ENCODE data around the gene STX7. TPM values are rescaled to one million over a fixed set of nuclear protein-coding genes. Genes with fewer than 3 reads are reported as not detected.

The STX7 gene
- total RNA-seq, 2 donors from 2014 or later: 13.5 to 24.6 TPM

DNA sequence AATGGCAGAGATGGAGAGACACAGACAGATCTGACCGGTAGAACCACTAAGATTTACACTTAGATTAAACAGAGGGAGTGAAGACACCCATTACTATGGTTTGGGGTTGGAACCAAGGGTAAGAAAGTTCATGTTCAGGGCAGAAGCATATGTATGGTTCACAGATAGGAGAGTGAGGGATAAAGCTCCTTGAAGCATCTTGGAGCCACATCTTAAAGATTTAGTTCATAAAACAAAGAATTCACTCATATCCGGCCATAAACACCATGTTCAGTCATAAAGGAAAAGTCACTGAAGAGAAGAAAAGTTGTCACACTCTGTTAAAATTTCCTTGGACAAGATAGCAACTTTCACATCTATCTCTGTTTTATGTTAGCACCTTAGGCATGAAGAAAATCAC lies 18.0 kb downstream of the STX7 start:
- H3K9me3 ChIP-seq: no peaks in the 10 kb centered on the region
- 88 to 89% methylated on average over 2 of the region's 2 CpGs for WGBS, 2 donors
- no peak for DNase-seq
- ATAC-seq: no peak
- H3K27me3 ChIP-seq: no peaks in the 10 kb centered on the region
- H3K4me1 ChIP-seq: peaks cover 15% of the 10 kb centered on the region
- no peak overlapping the region for H3K4me3 ChIP-seq
- no peak overlapping the region for H3K27ac ChIP-seq
- intact Hi-C loops (cut with DNase I): no loop called here
- TF ChIP-seq, protein P1, sequence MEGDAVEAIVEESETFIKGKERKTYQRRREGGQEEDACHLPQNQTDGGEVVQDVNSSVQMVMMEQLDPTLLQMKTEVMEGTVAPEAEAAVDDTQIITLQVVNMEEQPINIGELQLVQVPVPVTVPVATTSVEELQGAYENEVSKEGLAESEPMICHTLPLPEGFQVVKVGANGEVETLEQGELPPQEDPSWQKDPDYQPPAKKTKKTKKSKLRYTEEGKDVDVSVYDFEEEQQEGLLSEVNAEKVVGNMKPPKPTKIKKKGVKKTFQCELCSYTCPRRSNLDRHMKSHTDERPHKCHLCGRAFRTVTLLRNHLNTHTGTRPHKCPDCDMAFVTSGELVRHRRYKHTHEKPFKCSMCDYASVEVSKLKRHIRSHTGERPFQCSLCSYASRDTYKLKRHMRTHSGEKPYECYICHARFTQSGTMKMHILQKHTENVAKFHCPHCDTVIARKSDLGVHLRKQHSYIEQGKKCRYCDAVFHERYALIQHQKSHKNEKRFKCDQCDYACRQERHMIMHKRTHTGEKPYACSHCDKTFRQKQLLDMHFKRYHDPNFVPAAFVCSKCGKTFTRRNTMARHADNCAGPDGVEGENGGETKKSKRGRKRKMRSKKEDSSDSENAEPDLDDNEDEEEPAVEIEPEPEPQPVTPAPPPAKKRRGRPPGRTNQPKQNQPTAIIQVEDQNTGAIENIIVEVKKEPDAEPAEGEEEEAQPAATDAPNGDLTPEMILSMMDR (IDR thresholded peaks at IDR 0.05): no peak
- no peak for TF ChIP-seq POLR2A (IDR thresholded peaks at IDR 0.05)
- no peaks in the 10 kb centered on the region for H3K36me3 ChIP-seq (replicated peaks in 1 of 2; ENCODE audit: insufficient read depth in 1 of 2, low read depth in 2 of 2)

DNA sequence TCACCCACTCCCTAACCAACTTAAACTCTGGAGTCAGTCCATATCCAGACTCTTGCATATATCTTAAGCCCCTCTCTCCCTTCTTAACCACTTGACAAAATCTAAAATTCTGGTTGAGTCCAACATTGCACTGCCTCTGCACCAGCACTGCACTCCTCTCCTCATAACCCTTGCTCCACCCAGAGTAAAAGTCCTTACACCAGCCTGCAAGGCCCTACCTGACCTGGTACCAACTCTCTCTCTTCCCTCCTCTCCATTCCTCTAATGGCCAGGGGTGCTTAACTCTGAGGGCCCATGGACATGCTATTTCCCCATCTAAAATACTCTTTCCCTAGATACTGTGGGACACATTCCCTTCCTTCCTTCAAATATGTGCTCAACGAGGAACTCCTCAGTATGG lies 21.0 kb downstream of the STX7 start:
- no peak for ATAC-seq
- Histone ChIP-seq H3K36me3 (replicated peaks in 1 of 2; ENCODE audit: insufficient read depth in 1 of 2, low read depth in 2 of 2) (no peaks in the 10 kb centered on the region), H3K9me3 (no peaks in the 10 kb centered on the region), H3K27ac (no peak overlapping the region), H3K27me3 (no peaks in the 10 kb centered on the region), H3K4me1 (peaks cover 15% of the 10 kb centered on the region), H3K4me3 (no peak overlapping the region)
- intact Hi-C loops (cut with DNase I): no loop called here
- no peak for TF ChIP-seq POLR2A (IDR thresholded peaks at IDR 0.05)
- TF ChIP-seq, protein P1 (IDR thresholded peaks at IDR 0.05): no peak
- no peak for DNase-seq
- 86 to 93% methylated on average over 1 of the region's 1 CpG for WGBS, 2 donors

DNA sequence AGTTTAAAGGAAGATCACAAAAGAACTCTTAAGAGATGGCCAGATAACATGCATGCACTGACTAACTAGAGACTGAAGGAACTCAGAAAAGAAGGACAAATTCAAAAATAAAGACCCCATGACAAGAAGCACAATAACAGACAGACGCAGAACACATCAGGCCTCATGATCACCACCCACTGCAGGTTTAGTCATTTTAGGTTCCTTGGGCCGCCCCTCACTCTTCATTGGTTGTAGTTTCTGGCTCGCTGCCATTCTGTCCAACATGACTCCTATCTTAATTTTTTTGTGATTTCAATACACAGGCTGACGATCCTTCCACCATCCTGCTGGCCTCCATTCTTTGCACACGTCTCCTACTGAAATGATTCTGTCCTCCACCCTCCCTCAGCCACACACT lies 21.6 kb downstream of the STX7 start:
- ATAC-seq (no peak), DNase-seq (peak in 3 of 4 donors; percentile 21 to 37 (median 33))
- no peaks in the 10 kb centered on the region for H3K9me3 ChIP-seq
- H3K36me3 ChIP-seq (replicated peaks in 1 of 2; ENCODE audit: insufficient read depth in 1 of 2, low read depth in 2 of 2): no peaks in the 10 kb centered on the region
- TF ChIP-seq, protein P1 (IDR thresholded peaks at IDR 0.05): no peak
- no peak for TF ChIP-seq POLR2A (IDR thresholded peaks at IDR 0.05)
- H3K27me3 ChIP-seq: no peaks in the 10 kb centered on the region
- no peak overlapping the region for H3K27ac ChIP-seq
- H3K4me3 ChIP-seq: no peak overlapping the region
- intact Hi-C loops (cut with DNase I): no loop called here
- WGBS, 2 donors: 79% methylated on average over 5 of the region's 5 CpGs
- peaks cover 9% of the 10 kb centered on the region for H3K4me1 ChIP-seq

DNA sequence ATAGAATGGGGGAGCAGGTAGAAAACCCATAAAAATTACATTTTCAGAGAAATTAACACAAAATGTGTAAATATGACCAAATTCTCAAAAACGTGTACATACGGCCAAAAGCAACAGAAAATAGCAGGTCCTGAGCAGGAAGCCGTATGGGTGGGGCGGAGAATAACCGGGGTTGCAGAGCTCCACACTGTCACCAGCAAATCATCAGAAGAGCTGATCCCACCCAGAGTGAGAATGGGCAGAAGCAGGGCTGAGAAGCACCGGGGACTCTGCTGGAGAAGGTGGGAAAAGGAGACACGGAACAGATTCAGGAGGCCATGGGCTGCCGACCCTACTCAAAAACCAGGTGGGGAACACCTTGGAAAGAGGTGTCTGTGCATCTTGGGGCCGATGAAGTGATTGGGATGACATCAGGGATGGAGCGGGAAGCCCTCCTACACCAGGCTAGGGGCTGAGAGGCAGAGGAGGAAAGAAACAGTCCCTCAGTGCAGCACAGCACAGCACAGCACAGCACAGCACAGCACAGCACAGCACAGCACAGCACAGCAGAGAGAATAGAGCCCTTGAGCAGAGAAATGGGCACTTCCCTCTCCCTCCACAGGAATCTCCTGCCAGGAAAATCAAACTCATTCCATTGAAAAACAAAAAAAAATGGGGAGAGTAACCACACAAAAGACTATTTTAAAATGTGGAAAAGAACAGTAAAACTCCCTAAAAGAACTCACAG lies 22.3 kb downstream of the STX7 start:
- Histone ChIP-seq H3K4me1 (peaks cover 8% of the 10 kb centered on the region), H3K9me3 (no peaks in the 10 kb centered on the region), H3K36me3 (replicated peaks in 1 of 2; ENCODE audit: insufficient read depth in 1 of 2, low read depth in 2 of 2) (no peaks in the 10 kb centered on the region), H3K4me3 (no peak overlapping the region), H3K27ac (peak overlapping the region in 1 of 4 donors; percentile 44), H3K27me3 (no peaks in the 10 kb centered on the region)
- no peak for DNase-seq
- no peak for ATAC-seq
- WGBS, 2 donors: 75 to 84% methylated on average over 10 of the region's 10 CpGs
- intact Hi-C loops (cut with DNase I): no loop called here
- TF ChIP-seq POLR2A (IDR thresholded peaks at IDR 0.05): no peak
- TF ChIP-seq, protein P1 (IDR thresholded peaks at IDR 0.05): no peak

DNA sequence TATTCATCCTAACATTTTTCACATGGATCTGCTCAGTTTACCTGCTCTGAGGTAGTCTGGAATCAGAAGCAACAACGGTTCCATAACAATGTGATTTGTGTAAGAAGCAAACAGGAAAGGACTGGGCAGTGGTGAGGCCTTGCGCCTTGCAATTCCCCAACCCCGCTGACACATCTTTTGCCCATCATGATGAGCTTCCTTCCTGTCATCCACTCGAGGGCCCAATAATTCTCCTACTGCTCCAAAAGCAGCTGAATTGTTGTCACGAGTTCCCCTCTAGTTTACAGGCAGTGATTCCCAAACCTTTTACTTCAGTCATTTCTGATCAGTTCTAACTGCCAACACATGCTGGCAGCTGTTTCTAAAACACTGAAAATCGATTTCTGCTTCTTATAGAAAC lies 22.9 kb downstream of the STX7 start:
- DNase-seq (peak in 1 of 4 donors; percentile 27), ATAC-seq (no peak)
- no peak overlapping the region for H3K4me3 ChIP-seq
- H3K4me1 ChIP-seq: peaks cover 8% of the 10 kb centered on the region
- H3K27me3 ChIP-seq: no peaks in the 10 kb centered on the region
- 51 to 54% methylated on average over 6 of the region's 6 CpGs for WGBS, 2 donors
- no peaks in the 10 kb centered on the region for H3K9me3 ChIP-seq
- peak overlapping the region in 1 of 4 donors; percentile 44 for H3K27ac ChIP-seq
- intact Hi-C loops (cut with DNase I): no loop called here
- TF ChIP-seq, protein P1 (IDR thresholded peaks at IDR 0.05): no peak
- H3K36me3 ChIP-seq (replicated peaks in 1 of 2; ENCODE audit: insufficient read depth in 1 of 2, low read depth in 2 of 2): no peaks in the 10 kb centered on the region
